Transverse colon (tissue), 4 donors: ENCODE results near the gene LAPTM5. TPM values are rescaled to one million over a fixed set of nuclear protein-coding genes. Genes with fewer than 3 reads are reported as not detected.
"Not testable (repeated sequence)": the region's sequence is repeated elsewhere in the genome, so short reads cannot be mapped to it uniquely, and the experiment has no call there.

Experiments used
- DNase-seq: peaks from one replicate; pipeline ENCODE4 v3.0.0-alpha.2; 2019
- H3K27ac ChIP-seq, 4 donors: fragments of 200-600 bp; sonication (generic); 2 replicates each; pipeline ENCODE4 v1.5.1; 2016 to 2018; ENCODE audit warnings: inconsistent platforms in 4 of 4
- H3K27me3 ChIP-seq: fragments of 200-600 bp; sonication (generic); 2 replicates; pipeline ENCODE4 v1.5.1; 2017; ENCODE audit warnings: inconsistent platforms
- H3K36me3 ChIP-seq, 4 donors: fragments of 200-600 bp; sonication (generic); 2 replicates each; pipeline ENCODE4 v1.5.1; 2017 to 2019; ENCODE audit warnings: inconsistent platforms in 4 of 4
- H3K4me1 ChIP-seq, 4 donors: fragments of 200-600 bp; sonication (generic); 2 replicates each; pipeline ENCODE4 v1.5.1; 2017 to 2020; ENCODE audit warnings: inconsistent platforms in 4 of 4
- H3K4me3 ChIP-seq, 4 donors: fragments of 200-600 bp; sonication (generic); 1 replicate in 1 of 4; 2 replicates in 3 of 4; pipeline versions ENCODE4 v1.5.1 to v1.6.1; 2017 to 2019; ENCODE audit warnings: inconsistent platforms in 4 of 4
- H3K9me3 ChIP-seq, 2 donors: fragments of 200-600 bp; sonication (generic); 2 replicates each; pipeline ENCODE4 v1.5.1; 2017 to 2019; ENCODE audit warnings: inconsistent platforms in 2 of 2
- CTCF ChIP-seq, 5 experiments: fragments of 200-600 bp in 3 of 5; fragments of 450-650 bp in 2 of 5; sonication (generic) in 3 of 5; IDR thresholded peaks; 1 replicate in 2 of 5; 2 replicates in 3 of 5; pipeline ENCODE4 v1.5.1; 2016 to 2017; ENCODE audit warnings: antibody characterized with exemption in 5 of 5, inconsistent platforms in 3 of 5, mild to moderate bottlenecking in 2 of 5, moderate library complexity in 1 of 5
- EP300 ChIP-seq: sonication (generic); formaldehyde crosslinking; IDR thresholded peaks from one replicate; pipeline ENCODE4 v1.6.1; 2017; ENCODE audit warnings: antibody characterized with exemption, low read depth
- POLR2A ChIP-seq: fragments of 450-650 bp; IDR thresholded peaks from one replicate; pipeline ENCODE4 v1.6.1; 2016; ENCODE audit warnings: antibody characterized with exemption, mild to moderate bottlenecking, moderate library complexity
- POLR2AphosphoS5 ChIP-seq, 3 donors: sonication (generic); formaldehyde crosslinking; IDR thresholded peaks; one replicate each; pipeline ENCODE4 v1.6.1; 2016; ENCODE audit warnings: antibody characterized with exemption in 3 of 3
- WGBS, 2 donors: methylation state at CpG; one replicate each; pipeline ENCODE4 v1.1.5; 2018; ENCODE audit warnings: low coverage in 1 of 2; 5-methylcytosine and 5-hydroxymethylcytosine counted together
- in situ Hi-C, 4 donors: fragments of 200-750 bp; cut with MboI; loops; one replicate each; pipeline versions ENCODE4 v1.15.0 to v1.15.1; 2017; ENCODE audit warnings: low sequenced_read_pairs in 3 of 4, low pct_ligation_motif_present in 1 of 4, low pct_unique_long_range_greater_than_20kb in 1 of 4
- intact Hi-C: fragments of 100-400 bp; cut with DNase I; formaldehyde crosslinking; loops from one replicate; pipeline ENCODE4 v1.15.1; 2023; ENCODE audit warnings: low total_unique reads
- total RNA-seq, 4 donors: library from RNA; depleted of rRNA; stranded (reverse); fragments of >200 nt; gene quantifications; one replicate each; pipeline ENCODE4 v1.1.0, GENCODE V29; 2016

LAPTM5 gene
- total RNA-seq, 4 donors from 2014 or later, result 5.2 to 66.6 (median 34.5) TPM

DNA sequence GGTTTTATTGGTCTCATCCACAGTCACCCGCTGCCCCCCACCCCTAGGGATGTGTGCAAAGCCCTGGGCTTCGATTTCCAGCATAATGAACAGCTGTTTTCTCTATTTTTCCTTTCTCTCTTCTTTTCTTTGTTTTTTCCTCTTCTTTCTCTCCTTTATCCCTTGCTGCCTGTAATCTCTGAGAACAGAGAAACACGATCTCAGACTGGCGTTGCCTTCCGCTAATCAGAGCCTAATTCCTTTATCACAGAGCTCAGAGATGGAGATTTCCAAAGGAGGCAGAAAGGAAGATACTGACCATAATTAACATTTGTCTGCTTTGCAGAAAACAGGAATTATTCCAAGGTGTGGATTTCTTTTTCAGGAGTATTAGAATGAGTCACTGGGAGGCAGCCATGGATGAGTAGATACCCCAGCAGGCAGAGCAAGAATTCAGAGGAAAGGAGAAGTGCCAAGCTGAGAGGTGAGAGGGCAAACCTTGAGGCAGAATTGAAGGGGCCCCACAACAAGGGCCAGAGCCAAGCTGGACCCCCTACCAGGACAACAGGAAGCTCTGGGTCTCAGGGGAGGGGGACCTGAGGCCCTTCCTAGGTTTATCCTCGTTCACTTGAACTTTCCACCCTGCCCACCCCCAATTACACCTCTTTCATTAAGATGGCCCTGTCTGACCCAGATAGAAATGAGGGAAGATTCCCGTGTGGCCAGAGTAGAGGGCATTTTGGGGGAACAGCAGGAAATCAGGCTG lies 67.5 kb downstream of the LAPTM5 start:
- no peak for TF ChIP-seq POLR2A
- no peak for TF ChIP-seq POLR2AphosphoS5 (IDR thresholded peaks at IDR 0.05)
- no peak for TF ChIP-seq CTCF (IDR thresholded peaks at IDR 0.05)
- intact Hi-C loops, result no loop called here
- Histone ChIP-seq H3K36me3 (no peaks in the 10 kb centered on the region), H3K4me1 (peaks cover under 1 to 12% (median 3%) of the 10 kb centered on the region in 4 donors), H3K9me3 (no peaks in the 10 kb centered on the region), H3K27ac (no peak overlapping the region), H3K4me3 (no peak overlapping the region), H3K27me3 (peaks cover 18% of the 10 kb centered on the region)
- in situ Hi-C loops, result loop anchor here in 1 of 4 donors (25.0 kb wide), 1 partner anchor 1453 kb away; the partner anchor contains the start of genes MECR and PTPRU
- 50 to 52% methylated on average over 6 to 7 of the region's 7 CpGs for WGBS, 2 donors
- no peak for DNase-seq

- peaks cover 27% of the 10 kb centered on the region for H3K27me3 ChIP-seq
- in situ Hi-C loops (loop anchor here in 1 of 4 donors (25.0 kb wide), 1 partner anchor 1452 kb away; the partner anchor contains the start of genes MECR and PTPRU), intact Hi-C loops (no loop called here)
- TF ChIP-seq POLR2AphosphoS5 (IDR thresholded peaks at IDR 0.05) (no peak), POLR2A (no peak), EP300 (no peak), CTCF (IDR thresholded peaks at IDR 0.05) (no peak)
- 78 to 100% methylated on average over 1 to 11 of the region's 11 CpGs for WGBS, 2 donors
- no peak overlapping the region for H3K4me3 ChIP-seq
- H3K27ac ChIP-seq, result no peak overlapping the region
- H3K36me3 ChIP-seq, result no peaks in the 10 kb centered on the region
- no peak for DNase-seq
- no peaks in the 10 kb centered on the region for H3K9me3 ChIP-seq
- H3K4me1 ChIP-seq, result peaks cover 4 to 8% (median 7%) of the 10 kb centered on the region in 4 donors
Observed at GRCh38 chr1:30688920-30689794, 68.4 kb downstream of the LAPTM5 start.

- H3K36me3 ChIP-seq, H3K27ac ChIP-seq, H3K4me3 ChIP-seq, H3K9me3 ChIP-seq, DNase-seq, H3K4me1 ChIP-seq, intact Hi-C loops: not testable (repeated sequence)
- H3K27me3 ChIP-seq, result peaks cover 33% of the 10 kb centered on the region
- in situ Hi-C loops, result loop anchor here in 1 of 4 donors (25.0 kb wide), 1 partner anchor 1451 kb away; the partner anchor contains the start of genes MECR and PTPRU
- 76 to 100% methylated on average over 1 to 9 of the region's 9 CpGs for WGBS, 2 donors
Observed at GRCh38 chr1:30688516-30688915, 69.1 kb downstream of the LAPTM5 start.

GRCh38 chr1:30687886-30688285 lies 69.7 kb downstream of the LAPTM5 start:
- TF ChIP-seq EP300 (no peak), POLR2A (no peak), CTCF (IDR thresholded peaks at IDR 0.05) (no peak), POLR2AphosphoS5 (IDR thresholded peaks at IDR 0.05) (no peak)
- Histone ChIP-seq H3K27me3 (peaks cover 38% of the 10 kb centered on the region), H3K4me1 (peaks cover 4 to 8% (median 6%) of the 10 kb centered on the region in 4 donors), H3K9me3 (no peaks in the 10 kb centered on the region), H3K36me3 (no peaks in the 10 kb centered on the region), H3K27ac (no peak overlapping the region), H3K4me3 (no peak overlapping the region)
- intact Hi-C loops, result no loop called here
- WGBS, 2 donors, result 85% methylated on average over 6 of the region's 6 CpGs; no CpG with 5 or more reads in 1 of the 2 donors
- in situ Hi-C loops, result loop anchor here in 1 of 4 donors (25.0 kb wide), 1 partner anchor 1451 kb away; the partner anchor contains the start of genes MECR and PTPRU
- DNase-seq, result no peak
